ENCODE measurements around the gene ATRNL1.

- peak in 3 of 4 experiments; percentile 20 to 30 (median 28) for TF ChIP-seq CTCF (IDR thresholded peaks at IDR 0.05)
- no peak for TF ChIP-seq POLR2A (IDR thresholded peaks at IDR 0.05)
Observed at GRCh38 chr10:115141254-115141653, 48.1 kb downstream of the ATRNL1 start.
